Cardiac muscle cell (in vitro differentiated cells and primary cell): ENCODE data around the gene FAM120A. TPM values are rescaled to one million over a fixed set of nuclear protein-coding genes. Genes with fewer than 3 reads are reported as not detected.
A peak's percentile ranks its signal among the peaks of the same experiment; 100 is the strongest.

ENCODE experiments used
- DNase-seq, 2 donors: peaks; one replicate each; pipeline versions ENCODE4 v3.0.0 to v3.0.0-alpha.2; 2010 to 2017; ENCODE audit warnings: low read depth in 1 of 2, low spot score in 1 of 2
- H3K27ac ChIP-seq: fragments of 200-600 bp; sonication (generic); 2 replicates; pipeline ENCODE4 v1.5.1; 2016
- H3K27me3 ChIP-seq: fragments of 200-600 bp; sonication (generic); 2 replicates; pipeline ENCODE4 v1.6.0; 2016; ENCODE audit warnings: control low read depth
- H3K36me3 ChIP-seq: fragments of 200-600 bp; sonication (generic); 2 replicates; pipeline ENCODE4 v1.5.1; 2016; ENCODE audit warnings: control low read depth
- H3K4me1 ChIP-seq: fragments of 200-600 bp; sonication (generic); 2 replicates; pipeline ENCODE4 v1.8.1; 2017; ENCODE audit warnings: low read depth, mild to moderate bottlenecking, mixed run types
- H3K4me3 ChIP-seq: fragments of 200-600 bp; sonication (generic); 2 replicates; pipeline ENCODE4 v1.5.1; 2016; ENCODE audit warnings: mild to moderate bottlenecking
- H3K9me3 ChIP-seq: fragments of 200-600 bp; sonication (generic); 2 replicates; pipeline ENCODE4 v1.5.1; 2017; ENCODE audit warnings: low read depth, mild to moderate bottlenecking, control low read depth
- CTCF ChIP-seq: IDR thresholded peaks from 2 replicates; pipeline ENCODE4 v1.5.1; 2012; ENCODE audit warnings: low read depth, mild to moderate bottlenecking, low read length
- polyA plus RNA-seq: library from polyadenylated mRNA; unstranded; fragments of >200 nt; fragmentation: Nextera tagmentation; extraction: Ambion mirVana; gene quantifications from 2 replicates; pipeline ENCODE4 v1.2.1, GENCODE V29; 2016
- total RNA-seq: library from RNA; depleted of rRNA; stranded (reverse); fragments of >200 nt; gene quantifications from 2 replicates; pipeline ENCODE4 v1.2.3, GENCODE V29; 2016

The FAM120A gene
- total and polyA plus RNA-seq, 2 experiments from 2014 or later, result 12.9 to 39.8 TPM

GRCh38 chr9:93565089-93565488, 113.6 kb downstream of the FAM120A start:
- Histone ChIP-seq H3K27me3 (no peaks in the 10 kb centered on the region), H3K4me1 (peaks cover 8% of the 10 kb centered on the region), H3K27ac (no peak overlapping the region), H3K9me3 (no peaks in the 10 kb centered on the region), H3K36me3 (peaks cover 21% of the 10 kb centered on the region), H3K4me3 (no peak overlapping the region)
- TF ChIP-seq CTCF, result no peak
- DNase-seq, result no peak

- peak; percentile 91 for TF ChIP-seq CTCF
- H3K27me3 ChIP-seq, result no peaks in the 10 kb centered on the region
- H3K27ac ChIP-seq, result peak overlapping the region; percentile 94
- DNase-seq, result peak; percentile 98
- H3K4me1 ChIP-seq, result peaks cover 8% of the 10 kb centered on the region
- peaks cover 18% of the 10 kb centered on the region for H3K36me3 ChIP-seq
- no peaks in the 10 kb centered on the region for H3K9me3 ChIP-seq
- H3K4me3 ChIP-seq, result peak overlapping the region; percentile 22
These were observed 115.2 kb downstream of the FAM120A start for GRCh38 chr9:93566408-93567270.

GRCh38 chr9:93567271-93567959, 115.9 kb downstream of the FAM120A start:
- Histone ChIP-seq H3K4me1 (peaks cover 8% of the 10 kb centered on the region), H3K9me3 (no peaks in the 10 kb centered on the region), H3K27me3 (no peaks in the 10 kb centered on the region), H3K27ac (peak overlapping the region; percentile 94), H3K36me3 (peaks cover 10% of the 10 kb centered on the region), H3K4me3 (peak overlapping the region; percentile 22)
- no peak for TF ChIP-seq CTCF
- DNase-seq, result peak in 1 of 2 donors; percentile 23

- no peak for DNase-seq
- Histone ChIP-seq H3K4me3 (no peak overlapping the region), H3K36me3 (peaks cover 6% of the 10 kb centered on the region), H3K4me1 (peaks cover 8% of the 10 kb centered on the region), H3K27me3 (no peaks in the 10 kb centered on the region), H3K27ac (no peak overlapping the region), H3K9me3 (no peaks in the 10 kb centered on the region)
- no peak for TF ChIP-seq CTCF
These were observed 116.7 kb downstream of the FAM120A start for GRCh38 chr9:93568169-93568568.

GRCh38 chr9:93569621-93570174, 118.2 kb downstream of the FAM120A start:
- TF ChIP-seq CTCF, result no peak
- Histone ChIP-seq H3K9me3 (no peaks in the 10 kb centered on the region), H3K4me1 (peaks cover 8% of the 10 kb centered on the region), H3K27me3 (no peaks in the 10 kb centered on the region), H3K4me3 (no peak overlapping the region), H3K27ac (no peak overlapping the region), H3K36me3 (no peaks in the 10 kb centered on the region)
- DNase-seq, result no peak
